Sigmoid colon (tissue), 7 donors: ENCODE data around the gene DPP6. TPM values are rescaled to one million over a fixed set of nuclear protein-coding genes. Genes with fewer than 3 reads are reported as not detected.

Experiments
- DNase-seq: peaks from one replicate; pipeline ENCODE4 v3.0.0-alpha.2; 2019
- H3K27ac ChIP-seq, 4 donors: fragments of 200-600 bp; sonication (generic); one replicate each; pipeline ENCODE4 v1.5.1; 2016 to 2019; ENCODE audit warnings: mild to moderate bottlenecking in 1 of 4
- H3K27me3 ChIP-seq, 3 donors: fragments of 200-600 bp; sonication (generic); one replicate each; pipeline ENCODE4 v1.5.1; 2019; ENCODE audit warnings: mild to moderate bottlenecking in 1 of 3
- H3K36me3 ChIP-seq, 4 donors: fragments of 200-600 bp; sonication (generic); one replicate each; pipeline ENCODE4 v1.5.1; 2016 to 2019
- H3K4me1 ChIP-seq, 4 donors: fragments of 200-600 bp; sonication (generic); one replicate each; pipeline ENCODE4 v1.5.1; 2017 to 2019
- H3K4me3 ChIP-seq, 4 donors: fragments of 200-600 bp; sonication (generic); one replicate each; pipeline ENCODE4 v1.5.1; 2017 to 2019; ENCODE audit warnings: mild to moderate bottlenecking in 2 of 4, moderate library complexity in 1 of 4
- H3K9me3 ChIP-seq, 4 donors: fragments of 200-600 bp in 3 of 4; sonication (generic) in 3 of 4; one replicate each; pipeline versions ENCODE4 v1.5.1 to v1.6.1; 2013 to 2019
- CTCF ChIP-seq, 4 experiments: fragments of 450-650 bp in 3 of 4; fragments of 200-600 bp in 1 of 4; IDR thresholded peaks; one replicate each; pipeline ENCODE4 v1.5.1; 2016 to 2019; ENCODE audit warnings: antibody characterized with exemption in 4 of 4, mild to moderate bottlenecking in 3 of 4, moderate library complexity in 2 of 4
- EP300 ChIP-seq, 4 donors: sonication (generic); formaldehyde crosslinking; IDR thresholded peaks; one replicate each; pipeline ENCODE4 v1.6.1; 2017; ENCODE audit warnings: antibody characterized with exemption in 4 of 4
- POLR2A ChIP-seq, 2 donors: fragments of 450-650 bp; IDR thresholded peaks; one replicate each; pipeline ENCODE4 v1.6.1; 2016; ENCODE audit warnings: antibody characterized with exemption in 2 of 2, mild to moderate bottlenecking in 2 of 2, moderate library complexity in 2 of 2
- POLR2AphosphoS5 ChIP-seq, 4 donors: sonication (generic); formaldehyde crosslinking; IDR thresholded peaks; one replicate each; pipeline ENCODE4 v1.6.1; 2017; ENCODE audit warnings: antibody characterized with exemption in 4 of 4
- WGBS, 2 donors: extraction: QIAGEN DNeasy Blood & Tissue Kit; methylation state at CpG; one replicate each; pipeline ENCODE4 v1.1.7; 2013; 5-methylcytosine and 5-hydroxymethylcytosine counted together
- intact Hi-C: fragments of 100-400 bp; cut with DNase I; formaldehyde crosslinking; loops from one replicate; pipeline ENCODE4 v1.15.1; 2023
- polyA plus RNA-seq, 3 donors: library from polyadenylated mRNA; stranded (reverse); fragments of 200-250 nt; gene quantifications; one replicate each; pipeline ENCODE4 v1.2.3, GENCODE V29; 2013
- total RNA-seq, 4 donors: library from RNA; depleted of rRNA; stranded (reverse); fragments of >200 nt; gene quantifications; one replicate each; pipeline ENCODE4 v1.1.0, GENCODE V29; 2016
- donor health status: healthy with polysubstance abuse.
- donor health status: Bipolar disorder and iron deficiency.
- donor health status: healthy.

DPP6 gene
- total and polyA plus RNA-seq, 7 donors, result 1.2 to 53.2 (median 41.0) TPM; not detected in 1

GRCh38 chr7:154876516-154876915 lies 824.3 kb downstream of the DPP6 start:
- Histone ChIP-seq H3K4me3 (no peak overlapping the region), H3K27ac (no peak overlapping the region), H3K4me1 (peaks cover 0 to 3% (median 0%) of the 10 kb centered on the region in 4 donors), H3K27me3 (no peaks in the 10 kb centered on the region), H3K9me3 (no peaks in the 10 kb centered on the region), H3K36me3 (no peaks in the 10 kb centered on the region)
- 81 to 83% methylated on average over 5 of the region's 5 CpGs for WGBS, 2 donors
- intact Hi-C loops, result no loop called here
- no peak for TF ChIP-seq EP300 (IDR thresholded peaks at IDR 0.05)
- no peak for DNase-seq

- no peak for DNase-seq
- Histone ChIP-seq H3K4me1 (peaks cover 0 to 3% (median 0%) of the 10 kb centered on the region in 4 donors), H3K36me3 (no peaks in the 10 kb centered on the region), H3K4me3 (no peak overlapping the region), H3K27ac (no peak overlapping the region), H3K9me3 (no peaks in the 10 kb centered on the region), H3K27me3 (no peaks in the 10 kb centered on the region)
- WGBS, 2 donors, result 88 to 89% methylated on average over 9 of the region's 9 CpGs
- intact Hi-C loops, result no loop called here
- TF ChIP-seq POLR2AphosphoS5 (IDR thresholded peaks at IDR 0.05), result no peak
- TF ChIP-seq CTCF (IDR thresholded peaks at IDR 0.05), result no peak
- no peak for TF ChIP-seq EP300 (IDR thresholded peaks at IDR 0.05)
- TF ChIP-seq POLR2A (IDR thresholded peaks at IDR 0.05), result no peak
These were observed 824.8 kb downstream of the DPP6 start for GRCh38 chr7:154877031-154877430.

GRCh38 chr7:154879629-154880028 lies 827.4 kb downstream of the DPP6 start:
- Histone ChIP-seq H3K9me3 (no peaks in the 10 kb centered on the region), H3K27me3 (no peaks in the 10 kb centered on the region), H3K4me1 (peaks cover 0 to 3% (median 0%) of the 10 kb centered on the region in 4 donors), H3K4me3 (no peak overlapping the region), H3K36me3 (no peaks in the 10 kb centered on the region), H3K27ac (no peak overlapping the region)
- DNase-seq, result no peak
- intact Hi-C loops, result no loop called here
- TF ChIP-seq POLR2AphosphoS5 (IDR thresholded peaks at IDR 0.05) (no peak), POLR2A (IDR thresholded peaks at IDR 0.05) (no peak), EP300 (IDR thresholded peaks at IDR 0.05) (no peak), CTCF (IDR thresholded peaks at IDR 0.05) (no peak)
- WGBS, 2 donors, result 15 to 52% methylated on average over 11 of the region's 11 CpGs

GRCh38 chr7:154880513-154880912 lies 828.3 kb downstream of the DPP6 start:
- Histone ChIP-seq H3K27ac (no peak overlapping the region), H3K4me3 (no peak overlapping the region), H3K36me3 (no peaks in the 10 kb centered on the region), H3K27me3 (no peaks in the 10 kb centered on the region), H3K9me3 (no peaks in the 10 kb centered on the region), H3K4me1 (peaks cover 0 to 3% (median 0%) of the 10 kb centered on the region in 4 donors)
- 91 to 92% methylated on average over 9 of the region's 9 CpGs for WGBS, 2 donors
- TF ChIP-seq POLR2AphosphoS5 (IDR thresholded peaks at IDR 0.05) (no peak), CTCF (IDR thresholded peaks at IDR 0.05) (no peak), EP300 (IDR thresholded peaks at IDR 0.05) (no peak), POLR2A (IDR thresholded peaks at IDR 0.05) (no peak)
- intact Hi-C loops, result no loop called here
- DNase-seq, result no peak

- TF ChIP-seq POLR2AphosphoS5 (IDR thresholded peaks at IDR 0.05) (no peak), CTCF (IDR thresholded peaks at IDR 0.05) (no peak), POLR2A (IDR thresholded peaks at IDR 0.05) (no peak), EP300 (IDR thresholded peaks at IDR 0.05) (no peak)
- Histone ChIP-seq H3K4me1 (peaks cover 0 to 3% (median 0%) of the 10 kb centered on the region in 4 donors), H3K4me3 (no peak overlapping the region), H3K27me3 (no peaks in the 10 kb centered on the region), H3K9me3 (no peaks in the 10 kb centered on the region), H3K36me3 (no peaks in the 10 kb centered on the region), H3K27ac (no peak overlapping the region)
- no peak for DNase-seq
- 83 to 85% methylated on average over 9 of the region's 9 CpGs for WGBS, 2 donors
- intact Hi-C loops, result no loop called here
These were observed 828.8 kb downstream of the DPP6 start for GRCh38 chr7:154881026-154881425.
